Prostate gland (tissue), 2 donors: Measurements from ENCODE around the gene PANK1. TPM values are rescaled to one million over a fixed set of nuclear protein-coding genes. Genes with fewer than 3 reads are reported as not detected.

Experiments
- DNase-seq: peaks from one replicate; pipeline ENCODE4 v3.0.0-alpha.2; 2019; ENCODE audit warnings: low spot score
- H3K27ac ChIP-seq, 2 donors: fragments of 200-600 bp; sonication (generic); 2 replicates each; pipeline ENCODE4 v1.5.1; 2017 to 2019
- H3K27me3 ChIP-seq: fragments of 200-600 bp; sonication (generic); replicated peaks from 2 replicates; pipeline ENCODE4 v1.5.1; 2019; ENCODE audit not compliant: insufficient read depth
- H3K36me3 ChIP-seq, 2 donors: fragments of 200-600 bp; sonication (generic); 1 replicate in 1 of 2; 2 replicates in 1 of 2; pipeline versions ENCODE4 v1.5.1 to v1.8.1; 2017 to 2019
- H3K4me1 ChIP-seq: fragments of 200-600 bp; sonication (generic); replicated peaks from 2 replicates; pipeline ENCODE4 v1.5.1; 2019
- H3K4me3 ChIP-seq, 2 donors: fragments of 200-600 bp; sonication (generic); 2 replicates each; pipeline ENCODE4 v1.5.1; 2017 to 2019
- H3K9me3 ChIP-seq: fragments of 200-600 bp; sonication (generic); 2 replicates; pipeline ENCODE4 v1.5.1; 2017
- POLR2A ChIP-seq: fragments of 450-650 bp; IDR thresholded peaks from one replicate; pipeline ENCODE4 v1.6.1; 2016; ENCODE audit warnings: antibody characterized with exemption, mild to moderate bottlenecking
- POLR2AphosphoS5 ChIP-seq: sonication (generic); formaldehyde crosslinking; IDR thresholded peaks from one replicate; pipeline ENCODE4 v1.6.1; 2017; ENCODE audit warnings: antibody characterized with exemption
- WGBS: methylation state at CpG from one replicate; pipeline ENCODE4 v1.1.5; 2018; 5-methylcytosine and 5-hydroxymethylcytosine counted together
- intact Hi-C: fragments of 100-400 bp; cut with DNase I; formaldehyde crosslinking; loops from one replicate; pipeline ENCODE4 v1.14.2; 2022
- total RNA-seq, 2 donors: library from RNA; depleted of rRNA; stranded (reverse); fragments of >200 nt; gene quantifications; one replicate each; pipeline ENCODE4 v1.1.0, GENCODE V29; 2016
- TF ChIP-seq, protein P1 (sequence below), 4 experiments: fragments of 200-600 bp in 2 of 4; fragments of 450-650 bp in 2 of 4; sonication (generic) in 2 of 4; IDR thresholded peaks; 1 replicate in 3 of 4; 2 replicates in 1 of 4; pipeline ENCODE4 v1.5.1; 2016 to 2019; ENCODE audit warnings: antibody characterized with exemption in 4 of 4, mild to moderate bottlenecking in 2 of 4, moderate library complexity in 2 of 4

The PANK1 gene
- total RNA-seq, 2 donors from 2014 or later: 3.1 to 16.0 TPM

DNA sequence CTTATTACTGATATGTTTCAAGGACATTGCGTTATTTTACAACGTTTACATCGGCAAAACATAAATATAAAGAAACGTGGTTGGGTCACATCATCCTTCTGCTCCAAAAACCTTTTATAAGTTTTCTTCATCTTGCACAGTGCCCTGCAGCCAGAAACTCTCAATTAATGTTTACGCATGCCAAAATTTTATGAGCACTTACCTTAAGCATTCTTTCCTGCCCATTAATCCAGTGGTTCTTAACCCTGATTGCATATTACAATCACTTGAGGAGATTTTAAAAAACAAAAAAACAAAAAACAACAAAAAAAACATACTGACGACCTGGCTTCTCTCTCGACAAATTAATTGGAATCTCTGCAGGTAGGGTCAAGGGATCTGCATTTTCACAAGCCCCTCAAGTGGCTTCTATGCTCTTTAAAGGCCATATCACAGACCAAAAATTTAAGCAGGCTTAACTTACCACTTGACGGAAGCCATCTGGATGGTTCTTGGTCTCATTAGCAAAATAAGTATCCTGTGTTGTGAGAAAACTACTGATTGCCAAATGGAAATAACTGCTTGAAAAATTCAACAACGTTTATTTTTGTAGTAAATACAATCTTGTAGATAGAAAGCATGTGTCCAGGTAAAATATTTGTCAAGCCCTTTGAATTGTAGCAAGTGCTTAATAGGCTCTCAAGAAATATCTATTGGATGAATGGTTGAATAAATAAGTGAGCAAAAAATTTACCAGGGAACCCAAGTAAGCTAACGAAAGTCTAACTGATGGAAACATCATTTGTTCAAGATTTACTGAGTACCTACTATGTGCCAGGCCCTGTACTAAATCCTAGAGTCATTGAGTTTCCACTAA, 78.7 kb downstream of the PANK1 start:
- Histone ChIP-seq H3K27me3 (no peaks in the 10 kb centered on the region), H3K27ac (no peak overlapping the region), H3K4me1 (no peaks in the 10 kb centered on the region), H3K9me3 (no peaks in the 10 kb centered on the region), H3K4me3 (no peak overlapping the region), H3K36me3 (no peaks in the 10 kb centered on the region)
- no peak for DNase-seq
- 34% methylated on average over 10 of the region's 10 CpGs for WGBS
- TF ChIP-seq, protein P1, sequence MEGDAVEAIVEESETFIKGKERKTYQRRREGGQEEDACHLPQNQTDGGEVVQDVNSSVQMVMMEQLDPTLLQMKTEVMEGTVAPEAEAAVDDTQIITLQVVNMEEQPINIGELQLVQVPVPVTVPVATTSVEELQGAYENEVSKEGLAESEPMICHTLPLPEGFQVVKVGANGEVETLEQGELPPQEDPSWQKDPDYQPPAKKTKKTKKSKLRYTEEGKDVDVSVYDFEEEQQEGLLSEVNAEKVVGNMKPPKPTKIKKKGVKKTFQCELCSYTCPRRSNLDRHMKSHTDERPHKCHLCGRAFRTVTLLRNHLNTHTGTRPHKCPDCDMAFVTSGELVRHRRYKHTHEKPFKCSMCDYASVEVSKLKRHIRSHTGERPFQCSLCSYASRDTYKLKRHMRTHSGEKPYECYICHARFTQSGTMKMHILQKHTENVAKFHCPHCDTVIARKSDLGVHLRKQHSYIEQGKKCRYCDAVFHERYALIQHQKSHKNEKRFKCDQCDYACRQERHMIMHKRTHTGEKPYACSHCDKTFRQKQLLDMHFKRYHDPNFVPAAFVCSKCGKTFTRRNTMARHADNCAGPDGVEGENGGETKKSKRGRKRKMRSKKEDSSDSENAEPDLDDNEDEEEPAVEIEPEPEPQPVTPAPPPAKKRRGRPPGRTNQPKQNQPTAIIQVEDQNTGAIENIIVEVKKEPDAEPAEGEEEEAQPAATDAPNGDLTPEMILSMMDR (IDR thresholded peaks at IDR 0.05): no peak
- TF ChIP-seq POLR2A (no peak), POLR2AphosphoS5 (no peak)
- intact Hi-C loops: loop anchor here (10.0 kb wide), 1 partner anchor 312 kb away; the partner anchor contains the start of gene LIPA

DNA sequence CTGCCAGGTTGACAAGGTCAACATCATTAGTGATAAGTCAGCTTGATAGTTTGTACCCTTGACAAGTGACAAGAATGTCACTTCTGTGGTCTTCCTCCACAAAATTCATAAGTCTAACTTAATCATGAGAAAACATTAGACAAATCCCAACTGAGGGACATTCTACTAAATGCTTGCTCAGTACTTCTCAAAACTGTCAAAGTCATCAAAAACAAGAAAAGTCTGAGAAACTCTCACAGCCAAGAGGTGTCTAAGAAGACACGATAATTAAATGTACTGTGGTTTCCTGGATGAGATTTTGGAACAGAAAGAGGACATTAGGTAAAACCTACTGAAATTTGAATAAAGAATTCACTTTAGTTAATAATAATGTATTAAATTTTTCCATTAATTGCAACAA, 79.9 kb downstream of the PANK1 start:
- no peaks in the 10 kb centered on the region for H3K27me3 ChIP-seq
- no peak overlapping the region for H3K4me3 ChIP-seq
- DNase-seq: no peak
- intact Hi-C loops: loop anchor here (1.0 to 10.0 kb wide), 2 partner anchors 138 to 310 kb away; partner anchors contain the start of gene LIPA
- no peaks in the 10 kb centered on the region for H3K9me3 ChIP-seq
- WGBS: 71% methylated on average over 1 of the region's 1 CpG
- H3K4me1 ChIP-seq: no peaks in the 10 kb centered on the region
- TF ChIP-seq, protein P1 (IDR thresholded peaks at IDR 0.05): no peak
- TF ChIP-seq POLR2A: no peak
- TF ChIP-seq POLR2AphosphoS5: no peak
- no peak overlapping the region for H3K27ac ChIP-seq
- no peaks in the 10 kb centered on the region for H3K36me3 ChIP-seq

GRCh38 chr10:89563861-89564478, 81.1 kb downstream of the PANK1 start:
- TF ChIP-seq, protein P1 (IDR thresholded peaks at IDR 0.05): peak; percentile 5 to 88 (median 78)
- TF ChIP-seq POLR2A: no peak
- TF ChIP-seq POLR2AphosphoS5: no peak
- WGBS: 8% methylated on average over 2 of the region's 2 CpGs
- DNase-seq: peak; percentile 22
- no peak overlapping the region for H3K4me3 ChIP-seq
- intact Hi-C loops: loop anchor here (10.0 kb wide), 1 partner anchor 309 kb away; the partner anchor contains the start of gene LIPA
- H3K36me3 ChIP-seq: no peaks in the 10 kb centered on the region
- no peaks in the 10 kb centered on the region for H3K9me3 ChIP-seq
- H3K27me3 ChIP-seq: no peaks in the 10 kb centered on the region
- H3K4me1 ChIP-seq: no peaks in the 10 kb centered on the region
- no peak overlapping the region for H3K27ac ChIP-seq

DNA sequence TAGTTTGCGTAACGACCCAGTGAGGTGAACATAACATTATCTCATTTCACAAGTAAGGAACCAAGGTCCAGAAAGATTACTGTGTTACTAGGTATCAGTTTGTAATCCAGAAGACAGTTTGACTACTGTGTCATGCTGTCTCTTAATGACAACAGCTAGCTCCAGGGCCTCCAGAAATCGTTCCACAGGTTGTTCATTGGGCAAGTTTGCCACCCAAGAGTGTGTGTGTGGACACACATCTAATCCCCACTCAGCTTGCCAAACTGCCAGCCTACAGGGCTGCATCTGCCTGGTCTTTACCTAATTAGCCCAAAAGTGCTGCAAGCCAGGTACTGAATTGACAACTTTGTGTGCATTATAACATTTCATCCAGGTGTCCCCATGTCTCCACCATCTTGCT, 81.7 kb downstream of the PANK1 start:
- WGBS: 97% methylated on average over 3 of the region's 3 CpGs
- Histone ChIP-seq H3K4me3 (no peak overlapping the region), H3K9me3 (no peaks in the 10 kb centered on the region), H3K36me3 (no peaks in the 10 kb centered on the region), H3K27ac (no peak overlapping the region), H3K27me3 (no peaks in the 10 kb centered on the region), H3K4me1 (no peaks in the 10 kb centered on the region)
- no peak for DNase-seq
- TF ChIP-seq POLR2A (no peak), POLR2AphosphoS5 (no peak)
- intact Hi-C loops: loop anchor here (10.0 kb wide), 1 partner anchor 309 kb away; the partner anchor contains the start of gene LIPA

- DNase-seq: no peak
- intact Hi-C loops: no loop called here
Observed at GRCh38 chr10:89556600-89556999, 88.4 kb downstream of the PANK1 start.

More at GRCh38 chr10:89556600-89556999, 88.4 kb downstream of the PANK1 start:
- 87% methylated on average over 1 of the region's 1 CpG for WGBS
- Histone ChIP-seq H3K27me3 (no peaks in the 10 kb centered on the region), H3K27ac (no peak overlapping the region), H3K4me1 (no peaks in the 10 kb centered on the region), H3K4me3 (no peak overlapping the region), H3K9me3 (no peaks in the 10 kb centered on the region), H3K36me3 (no peaks in the 10 kb centered on the region)
- no peak for TF ChIP-seq POLR2AphosphoS5
- TF ChIP-seq, protein P1 (IDR thresholded peaks at IDR 0.05): no peak
- no peak for TF ChIP-seq POLR2A
